HG03103 (cell line): Measurements from ENCODE around the gene CAPN8.

Experiments
- ATAC-seq: cut with Tn5 transposase; IDR thresholded peaks from one replicate; pipeline ENCODE4 v1.9.1; 2021; ENCODE audit warnings: low read depth; ENCODE audit not compliant: unreplicated experiment

The CAPN8 gene

GRCh38 chr1:223702735-223703667, 37.5 kb upstream of the CAPN8 start:
- ATAC-seq: no peak

- no peak for ATAC-seq
Observed at GRCh38 chr1:223700942-223701637, 35.6 kb upstream of the CAPN8 start.

GRCh38 chr1:223700388-223700918, 35.0 kb upstream of the CAPN8 start:
- ATAC-seq: no peak

- ATAC-seq: no peak
Observed at GRCh38 chr1:223695941-223696340, 30.4 kb upstream of the CAPN8 start.

- no peak for ATAC-seq
Observed at GRCh38 chr1:223695014-223695548, 29.6 kb upstream of the CAPN8 start.

GRCh38 chr1:223691121-223691520, 25.6 kb upstream of the CAPN8 start:
- ATAC-seq: no peak

GRCh38 chr1:223684488-223684792, 18.9 kb upstream of the CAPN8 start:
- no peak for ATAC-seq

GRCh38 chr1:223683586-223684487, 18.3 kb upstream of the CAPN8 start:
- no peak for ATAC-seq

- ATAC-seq: no peak
Observed at GRCh38 chr1:223682502-223682901, 17.0 kb upstream of the CAPN8 start.

- ATAC-seq: no peak
Observed at GRCh38 chr1:223680188-223680587, 14.7 kb upstream of the CAPN8 start.

GRCh38 chr1:223678841-223679240, 13.3 kb upstream of the CAPN8 start:
- ATAC-seq: no peak

GRCh38 chr1:223674119-223674890, 8.8 kb upstream of the CAPN8 start:
- no peak for ATAC-seq

- no peak for ATAC-seq
Observed at GRCh38 chr1:223670458-223671159, 5.1 kb upstream of the CAPN8 start.

- ATAC-seq: no peak
Observed at GRCh38 chr1:223669003-223669795, 3.7 kb upstream of the CAPN8 start.

GRCh38 chr1:223667484-223668182, 2.1 kb upstream of the CAPN8 start:
- no peak for ATAC-seq

- ATAC-seq: no peak
Observed at GRCh38 chr1:223664106-223664505, 1.4 kb downstream of the CAPN8 start.

GRCh38 chr1:223662943-223663342, 2.6 kb downstream of the CAPN8 start:
- no peak for ATAC-seq

GRCh38 chr1:223659711-223660110, 5.8 kb downstream of the CAPN8 start:
- ATAC-seq: no peak
